ENCODE results near the gene DGCR2.
"Not testable (repeated sequence)": the region's sequence is repeated elsewhere in the genome, so short reads cannot be mapped to it uniquely, and the experiment has no call there.

The DGCR2 gene

GRCh38 chr22:19024956-19025489 is 97.2 kb downstream of the DGCR2 start:
- not testable (repeated sequence) for H3K4me1 ChIP-seq (ENCODE audit: control insufficient read depth, insufficient read depth, low read length); H3K27me3 ChIP-seq (ENCODE audit: control insufficient read depth, insufficient read depth, low read length); H3K4me3 ChIP-seq (ENCODE audit: low read length); H3K9ac ChIP-seq (ENCODE audit: low read length); H3K36me3 ChIP-seq (ENCODE audit: control insufficient read depth, insufficient read depth, low read length); H3K27ac ChIP-seq (ENCODE audit: low read depth, low read length)

DNA sequence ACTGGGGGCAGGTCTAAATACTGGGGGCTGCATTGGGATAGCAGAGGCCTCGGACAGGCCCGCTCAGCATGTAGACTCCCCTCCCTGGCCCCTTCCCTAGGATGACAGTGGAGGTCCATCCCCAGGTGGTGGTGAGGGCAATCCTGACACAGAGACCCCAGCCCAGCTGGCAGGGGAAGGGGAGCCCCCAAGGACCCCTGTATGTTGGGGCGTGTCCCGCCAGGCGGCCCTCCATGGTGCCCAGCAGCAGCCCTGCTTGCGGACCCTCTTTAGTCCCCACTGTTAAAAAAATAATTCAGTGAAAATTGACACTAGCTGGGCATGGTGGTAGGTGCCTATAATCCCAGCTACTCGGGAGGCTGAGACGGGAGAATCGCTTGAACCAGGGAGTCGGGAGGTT is 98.3 kb downstream of the DGCR2 start:
- H3K27me3 ChIP-seq (ENCODE audit: control insufficient read depth, insufficient read depth, low read length); H3K4me3 ChIP-seq (ENCODE audit: low read length); H3K9ac ChIP-seq (ENCODE audit: low read length); H3K4me1 ChIP-seq (ENCODE audit: control insufficient read depth, insufficient read depth, low read length); H3K27ac ChIP-seq (ENCODE audit: low read depth, low read length); H3K36me3 ChIP-seq (ENCODE audit: control insufficient read depth, insufficient read depth, low read length): not testable (repeated sequence)

DNA sequence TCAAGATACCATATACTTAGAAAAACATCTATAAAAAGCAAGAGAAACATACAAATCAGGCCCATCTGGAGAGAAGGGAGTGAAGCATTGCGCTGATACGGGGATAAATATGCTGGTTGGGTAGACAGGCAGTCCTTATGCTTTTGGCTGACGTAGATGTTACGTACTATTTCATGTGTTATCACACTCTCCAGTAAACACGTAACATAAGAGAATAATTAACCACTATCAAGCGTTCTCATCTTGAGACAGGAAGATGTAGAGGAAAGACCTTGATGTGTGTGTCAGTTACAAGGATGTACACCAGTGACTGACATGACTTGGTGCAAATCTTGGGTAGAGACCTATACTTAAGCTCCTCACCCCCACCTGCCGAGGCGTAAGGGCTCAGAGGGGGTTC is 99.5 kb downstream of the DGCR2 start:
- Histone ChIP-seq H3K36me3 (ENCODE audit: control insufficient read depth, insufficient read depth, low read length) (no peaks in the 10 kb centered on the region), H3K4me3 (ENCODE audit: low read length) (no peak overlapping the region), H3K27ac (ENCODE audit: low read depth, low read length) (no peak overlapping the region), H3K27me3 (ENCODE audit: control insufficient read depth, insufficient read depth, low read length) (no peaks in the 10 kb centered on the region), H3K9ac (ENCODE audit: low read length) (no peak overlapping the region), H3K4me1 (ENCODE audit: control insufficient read depth, insufficient read depth, low read length) (no peaks in the 10 kb centered on the region)

- Histone ChIP-seq H3K4me3 (ENCODE audit: low read length) (no peak overlapping the region), H3K4me1 (ENCODE audit: control insufficient read depth, insufficient read depth, low read length) (no peaks in the 10 kb centered on the region), H3K27me3 (ENCODE audit: control insufficient read depth, insufficient read depth, low read length) (no peaks in the 10 kb centered on the region), H3K36me3 (ENCODE audit: control insufficient read depth, insufficient read depth, low read length) (no peaks in the 10 kb centered on the region), H3K9ac (ENCODE audit: low read length) (no peak overlapping the region), H3K27ac (ENCODE audit: low read depth, low read length) (no peak overlapping the region)
These were observed 102.6 kb downstream of the DGCR2 start for GRCh38 chr22:19019679-19020032.

GRCh38 chr22:19019029-19019678 is 103.1 kb downstream of the DGCR2 start:
- Histone ChIP-seq H3K4me1 (ENCODE audit: control insufficient read depth, insufficient read depth, low read length) (no peaks in the 10 kb centered on the region), H3K4me3 (ENCODE audit: low read length) (no peak overlapping the region), H3K27me3 (ENCODE audit: control insufficient read depth, insufficient read depth, low read length) (peaks cover 2% of the 10 kb centered on the region), H3K9ac (ENCODE audit: low read length) (no peak overlapping the region), H3K36me3 (ENCODE audit: control insufficient read depth, insufficient read depth, low read length) (no peaks in the 10 kb centered on the region), H3K27ac (ENCODE audit: low read depth, low read length) (no peak overlapping the region)

- Histone ChIP-seq H3K36me3 (ENCODE audit: control insufficient read depth, insufficient read depth, low read length) (no peaks in the 10 kb centered on the region), H3K4me1 (ENCODE audit: control insufficient read depth, insufficient read depth, low read length) (no peaks in the 10 kb centered on the region), H3K27ac (ENCODE audit: low read depth, low read length) (no peak overlapping the region), H3K27me3 (ENCODE audit: control insufficient read depth, insufficient read depth, low read length) (peaks cover 3% of the 10 kb centered on the region), H3K4me3 (ENCODE audit: low read length) (no peak overlapping the region), H3K9ac (ENCODE audit: low read length) (no peak overlapping the region)
These were observed 104.0 kb downstream of the DGCR2 start for GRCh38 chr22:19018256-19018655.

GRCh38 chr22:19016081-19016766 is 106.0 kb downstream of the DGCR2 start:
- peaks cover 3% of the 10 kb centered on the region for H3K27me3 ChIP-seq (ENCODE audit: control insufficient read depth, insufficient read depth, low read length)
- no peak overlapping the region for H3K4me3 ChIP-seq (ENCODE audit: low read length)
- H3K36me3 ChIP-seq (ENCODE audit: control insufficient read depth, insufficient read depth, low read length), result no peaks in the 10 kb centered on the region
- no peaks in the 10 kb centered on the region for H3K4me1 ChIP-seq (ENCODE audit: control insufficient read depth, insufficient read depth, low read length)
- no peak overlapping the region for H3K27ac ChIP-seq (ENCODE audit: low read depth, low read length)
- no peak overlapping the region for H3K9ac ChIP-seq (ENCODE audit: low read length)

GRCh38 chr22:19014886-19015285 is 107.3 kb downstream of the DGCR2 start:
- Histone ChIP-seq H3K4me1 (ENCODE audit: control insufficient read depth, insufficient read depth, low read length) (no peaks in the 10 kb centered on the region), H3K27ac (ENCODE audit: low read depth, low read length) (no peak overlapping the region), H3K9ac (ENCODE audit: low read length) (no peak overlapping the region), H3K36me3 (ENCODE audit: control insufficient read depth, insufficient read depth, low read length) (no peaks in the 10 kb centered on the region), H3K27me3 (ENCODE audit: control insufficient read depth, insufficient read depth, low read length) (peaks cover 3% of the 10 kb centered on the region), H3K4me3 (ENCODE audit: low read length) (no peak overlapping the region)

- H3K27me3 ChIP-seq (ENCODE audit: control insufficient read depth, insufficient read depth, low read length); H3K27ac ChIP-seq (ENCODE audit: low read depth, low read length); H3K4me3 ChIP-seq (ENCODE audit: low read length); H3K9ac ChIP-seq (ENCODE audit: low read length); H3K4me1 ChIP-seq (ENCODE audit: control insufficient read depth, insufficient read depth, low read length); H3K36me3 ChIP-seq (ENCODE audit: control insufficient read depth, insufficient read depth, low read length): not testable (repeated sequence)
These were observed 108.2 kb downstream of the DGCR2 start for GRCh38 chr22:19013881-19014598.

- H3K4me1 ChIP-seq (ENCODE audit: control insufficient read depth, insufficient read depth, low read length); H3K27ac ChIP-seq (ENCODE audit: low read depth, low read length); H3K36me3 ChIP-seq (ENCODE audit: control insufficient read depth, insufficient read depth, low read length); H3K4me3 ChIP-seq (ENCODE audit: low read length); H3K27me3 ChIP-seq (ENCODE audit: control insufficient read depth, insufficient read depth, low read length); H3K9ac ChIP-seq (ENCODE audit: low read length): not testable (repeated sequence)
These were observed 108.8 kb downstream of the DGCR2 start for GRCh38 chr22:19013411-19013810.

- Histone ChIP-seq H3K27ac (ENCODE audit: low read depth, low read length) (no peak overlapping the region), H3K36me3 (ENCODE audit: control insufficient read depth, insufficient read depth, low read length) (no peaks in the 10 kb centered on the region), H3K27me3 (ENCODE audit: control insufficient read depth, insufficient read depth, low read length) (peaks cover 3% of the 10 kb centered on the region), H3K4me1 (ENCODE audit: control insufficient read depth, insufficient read depth, low read length) (no peaks in the 10 kb centered on the region), H3K4me3 (ENCODE audit: low read length) (no peak overlapping the region), H3K9ac (ENCODE audit: low read length) (no peak overlapping the region)
These were observed 109.8 kb downstream of the DGCR2 start for GRCh38 chr22:19012308-19012986.

- H3K36me3 ChIP-seq (ENCODE audit: control insufficient read depth, insufficient read depth, low read length); H3K4me3 ChIP-seq (ENCODE audit: low read length); H3K27me3 ChIP-seq (ENCODE audit: control insufficient read depth, insufficient read depth, low read length); H3K9ac ChIP-seq (ENCODE audit: low read length); H3K27ac ChIP-seq (ENCODE audit: low read depth, low read length); H3K4me1 ChIP-seq (ENCODE audit: control insufficient read depth, insufficient read depth, low read length): not testable (repeated sequence)
These were observed 110.6 kb downstream of the DGCR2 start for GRCh38 chr22:19011611-19012010.

Measured in rectal smooth muscle tissue (tissue), 1 donor.